Measurements from ENCODE around the gene MREG. TPM values are rescaled to one million over a fixed set of nuclear protein-coding genes. Genes with fewer than 3 reads are reported as not detected.

The MREG gene
- 10 to 100 TPM; 37.0 to 71.2 (median 40.5) TPM for total RNA-seq

DNA sequence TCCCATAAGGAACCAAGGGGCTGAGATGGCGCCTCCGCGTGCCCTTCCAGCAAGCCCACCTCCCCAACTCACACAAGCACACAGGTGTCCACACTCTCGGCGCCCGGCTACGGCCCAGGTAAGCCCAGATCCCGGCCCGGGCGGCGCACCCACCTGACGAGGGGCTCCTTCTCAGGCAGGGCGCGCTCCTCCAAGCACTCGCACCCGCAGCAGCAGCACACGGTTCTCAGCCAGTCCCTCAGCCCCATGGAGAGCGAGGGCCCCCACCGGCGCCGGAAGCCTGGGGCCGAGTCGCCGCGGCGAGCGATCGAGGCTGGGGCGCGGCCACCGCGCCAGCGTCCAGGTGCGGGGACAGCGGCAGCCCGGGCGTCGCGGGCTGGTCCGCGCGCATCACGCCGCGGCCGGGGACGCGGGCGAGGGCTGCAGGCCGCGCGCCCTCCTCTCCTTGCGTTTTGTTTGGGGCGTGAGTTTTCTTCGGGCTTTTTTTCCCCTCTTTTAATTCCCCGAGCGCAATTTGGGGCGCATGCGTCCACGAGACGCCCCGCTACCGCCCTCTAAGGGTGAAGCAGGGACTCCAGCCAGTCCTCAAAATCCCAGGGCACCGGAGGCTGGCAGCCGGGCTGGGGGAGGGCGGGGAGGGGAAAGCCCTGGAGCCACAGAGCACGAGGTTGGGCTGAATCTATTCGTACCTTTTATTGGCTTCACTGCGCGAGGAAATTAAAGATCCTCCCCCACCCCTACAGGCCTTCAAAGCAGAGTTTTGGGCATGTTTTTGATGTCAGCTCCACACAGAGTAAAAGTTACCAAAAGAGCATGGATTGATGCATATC lies at the start of gene MREG:
Gene MREG (minus strand): TSS at position 472 of the 830 bp plus-strand sequence. CDS start 224 bp downstream, at position 248.
- Histone ChIP-seq H3K4me1 (peaks cover 3 to 49% (median 6%) of the 10 kb centered on the region in 3 donors), H3K27me3 (no peaks in the 10 kb centered on the region), H3K4me3 (peak within 1 kb of the TSS; percentile 74 to 86 (median 82)), H3K36me3 (no peaks in the 10 kb centered on the region), H3K9me3 (no peaks in the 10 kb centered on the region), H3K27ac (peak within 1 kb of the TSS; percentile 85 to 96 (median 95))
- no peak for DNase-seq
- TF ChIP-seq CTCF (IDR thresholded peaks at IDR 0.05) (peak; percentile 53 to 79 (median 70)), POLR2A (IDR thresholded peaks at IDR 0.05) (peak in 1 of 4 donors; percentile 8)
- intact Hi-C loops (cut with DNase I), result no loop called here
- 0 to 6% methylated on average over 8 to 9 of the region's 70 CpGs for WGBS, 2 donors

GRCh38 chr2:216059233-216059834 lies 46.0 kb upstream of the MREG start:
- intact Hi-C loops (cut with DNase I), result no loop called here
- no peak for DNase-seq
- H3K4me1 ChIP-seq, result peaks cover 0 to 16% (median 0%) of the 10 kb centered on the region in 3 donors
- 94 to 95% methylated on average over 5 of the region's 5 CpGs for WGBS, 2 donors
- no peak overlapping the region for H3K4me3 ChIP-seq
- H3K36me3 ChIP-seq, result peaks cover 0 to 21% (median 0%) of the 10 kb centered on the region in 3 donors
- TF ChIP-seq CTCF (IDR thresholded peaks at IDR 0.05), result peak in 3 of 6 experiments; percentile 11 to 43 (median 17)
- no peak for TF ChIP-seq POLR2A (IDR thresholded peaks at IDR 0.05)
- no peak overlapping the region for H3K27ac ChIP-seq
- no peaks in the 10 kb centered on the region for H3K9me3 ChIP-seq
- no peaks in the 10 kb centered on the region for H3K27me3 ChIP-seq

DNA sequence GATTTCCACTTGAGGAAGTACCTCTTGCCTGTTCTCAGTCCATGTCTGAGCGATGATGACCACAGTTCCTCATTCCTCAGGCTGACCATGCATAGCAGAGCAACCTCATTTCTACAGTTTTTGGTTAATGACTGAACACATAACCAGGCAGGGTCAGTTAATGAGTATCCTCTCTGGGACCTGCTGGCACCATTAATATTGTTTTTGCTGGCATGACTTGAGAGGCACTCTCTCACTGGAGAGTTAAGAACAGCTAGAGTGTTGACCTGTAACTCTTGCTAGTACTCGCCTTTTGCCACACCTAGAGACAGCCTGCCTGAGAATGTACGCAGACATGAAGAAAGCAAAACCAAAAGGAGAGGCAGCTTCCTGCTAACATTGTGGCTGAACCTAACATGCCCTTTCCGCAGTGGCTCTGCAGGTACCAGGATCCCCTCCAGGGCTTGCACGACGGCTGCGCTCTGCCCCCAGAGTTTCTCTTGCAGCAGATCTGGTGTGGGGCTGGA lies 44.4 kb upstream of the MREG start:
- intact Hi-C loops (cut with DNase I), result no loop called here
- TF ChIP-seq CTCF (IDR thresholded peaks at IDR 0.05), result no peak
- TF ChIP-seq POLR2A (IDR thresholded peaks at IDR 0.05), result no peak
- H3K9me3 ChIP-seq, result no peaks in the 10 kb centered on the region
- peak overlapping the region; percentile 13 to 53 (median 16) for H3K4me3 ChIP-seq
- H3K36me3 ChIP-seq, result peaks cover 0 to 7% (median 0%) of the 10 kb centered on the region in 3 donors
- peak overlapping the region; percentile 59 to 82 (median 70) for H3K27ac ChIP-seq
- H3K4me1 ChIP-seq, result peaks cover 0 to 16% (median 0%) of the 10 kb centered on the region in 3 donors
- H3K27me3 ChIP-seq, result no peaks in the 10 kb centered on the region
- 33 to 37% methylated on average over 6 to 7 of the region's 7 CpGs for WGBS, 2 donors
- DNase-seq, result no peak

DNA sequence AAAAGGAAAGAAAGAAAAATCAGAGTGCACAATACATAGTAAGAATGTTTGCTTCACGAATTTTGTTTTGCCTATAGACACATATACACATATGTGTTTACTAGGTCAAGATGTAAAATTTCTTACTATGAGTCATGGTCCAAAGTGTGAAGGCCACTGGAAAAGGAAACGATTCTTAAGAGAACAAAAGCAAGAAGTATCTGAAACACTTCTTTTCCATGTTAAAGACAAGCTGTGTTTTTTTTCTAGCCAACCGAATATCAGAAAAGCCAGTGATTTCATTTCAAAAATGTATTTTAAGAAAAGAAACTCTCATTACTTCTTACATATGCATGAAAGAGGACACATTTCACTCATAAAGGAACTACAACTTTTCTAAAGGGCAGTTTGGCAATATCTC lies 43.4 kb upstream of the MREG start:
- Histone ChIP-seq H3K9me3 (no peaks in the 10 kb centered on the region), H3K27ac (peak overlapping the region in 2 of 4 donors; percentile 59 to 73), H3K36me3 (no peaks in the 10 kb centered on the region), H3K4me3 (no peak overlapping the region), H3K27me3 (no peaks in the 10 kb centered on the region), H3K4me1 (peaks cover 0 to 16% (median 0%) of the 10 kb centered on the region in 3 donors)
- no peak for DNase-seq
- TF ChIP-seq CTCF (IDR thresholded peaks at IDR 0.05), result no peak
- TF ChIP-seq POLR2A (IDR thresholded peaks at IDR 0.05), result no peak
- WGBS, 2 donors, result 55 to 66% methylated on average over 3 of the region's 3 CpGs
- intact Hi-C loops (cut with DNase I), result no loop called here

DNA sequence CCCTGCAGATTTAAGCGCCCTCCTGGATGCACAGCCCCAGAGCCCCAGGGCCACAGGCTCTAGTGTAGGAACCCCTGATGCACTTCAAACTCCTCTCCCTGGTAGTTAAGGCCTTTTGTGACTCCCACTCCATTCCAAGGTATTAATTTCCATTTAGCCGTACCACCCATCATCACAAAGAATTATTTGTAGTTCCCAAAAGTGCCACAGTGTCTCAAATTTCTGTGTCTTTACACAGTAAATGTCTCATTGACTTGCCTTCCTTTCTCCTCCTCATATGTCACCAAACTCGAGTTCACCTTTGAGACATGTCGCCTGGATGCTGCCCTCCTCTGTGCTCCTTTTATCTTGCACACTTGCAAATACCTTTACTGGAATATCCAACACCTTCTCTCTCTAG lies 42.3 kb upstream of the MREG start:
- H3K4me3 ChIP-seq, result no peak overlapping the region
- H3K36me3 ChIP-seq, result no peaks in the 10 kb centered on the region
- intact Hi-C loops (cut with DNase I), result no loop called here
- no peak overlapping the region for H3K27ac ChIP-seq
- no peaks in the 10 kb centered on the region for H3K27me3 ChIP-seq
- H3K9me3 ChIP-seq, result no peaks in the 10 kb centered on the region
- 91 to 100% methylated on average over 4 of the region's 4 CpGs for WGBS, 2 donors
- peaks cover 0 to 16% (median 0%) of the 10 kb centered on the region in 3 donors for H3K4me1 ChIP-seq
- TF ChIP-seq CTCF (IDR thresholded peaks at IDR 0.05), result no peak
- TF ChIP-seq POLR2A (IDR thresholded peaks at IDR 0.05), result no peak
- DNase-seq, result no peak
